HL-60 (cell line): ENCODE measurements around the gene CSNK1A1.

Experiments used
- CTCF ChIP-seq: IDR thresholded peaks from one replicate; pipeline ENCODE4 v1.5.1; 2011; ENCODE audit warnings: low read length, control low read depth, inconsistent platforms; ENCODE audit not compliant: insufficient read depth
- GABPA ChIP-seq: IDR thresholded peaks from 2 replicates; pipeline ENCODE4 v1.6.1; 2012; ENCODE audit warnings: low read depth
- REST ChIP-seq: IDR thresholded peaks from 2 replicates; pipeline ENCODE4 v1.6.1; 2012; ENCODE audit warnings: low read depth; ENCODE audit not compliant: insufficient replicate concordance

- TF ChIP-seq CTCF (no peak), REST (no peak), GABPA (no peak)
These were observed 10.6 kb upstream of the CSNK1A1 start for GRCh38 chr5:149561848-149562247.
